Fibroblast of pulmonary artery (primary cell): ENCODE data around the gene NT5C3A.

ENCODE experiments used
- DNase-seq: peaks from one replicate; pipeline ENCODE4 v3.0.0-alpha.2; 2010; ENCODE audit warnings: low read depth
- H3K4me3 ChIP-seq: replicated peaks from 2 replicates; pipeline ENCODE4 v1.5.1; 2011; ENCODE audit warnings: low read depth, mild to moderate bottlenecking, control low read depth, low read length, moderate library complexity
- TF ChIP-seq, protein P1 (sequence below): IDR thresholded peaks from 2 replicates; pipeline ENCODE4 v1.5.1; 2011; ENCODE audit warnings: mild to moderate bottlenecking, control low read depth, low read length, inconsistent platforms; ENCODE audit errors: missing control alignments

Gene NT5C3A

DNA sequence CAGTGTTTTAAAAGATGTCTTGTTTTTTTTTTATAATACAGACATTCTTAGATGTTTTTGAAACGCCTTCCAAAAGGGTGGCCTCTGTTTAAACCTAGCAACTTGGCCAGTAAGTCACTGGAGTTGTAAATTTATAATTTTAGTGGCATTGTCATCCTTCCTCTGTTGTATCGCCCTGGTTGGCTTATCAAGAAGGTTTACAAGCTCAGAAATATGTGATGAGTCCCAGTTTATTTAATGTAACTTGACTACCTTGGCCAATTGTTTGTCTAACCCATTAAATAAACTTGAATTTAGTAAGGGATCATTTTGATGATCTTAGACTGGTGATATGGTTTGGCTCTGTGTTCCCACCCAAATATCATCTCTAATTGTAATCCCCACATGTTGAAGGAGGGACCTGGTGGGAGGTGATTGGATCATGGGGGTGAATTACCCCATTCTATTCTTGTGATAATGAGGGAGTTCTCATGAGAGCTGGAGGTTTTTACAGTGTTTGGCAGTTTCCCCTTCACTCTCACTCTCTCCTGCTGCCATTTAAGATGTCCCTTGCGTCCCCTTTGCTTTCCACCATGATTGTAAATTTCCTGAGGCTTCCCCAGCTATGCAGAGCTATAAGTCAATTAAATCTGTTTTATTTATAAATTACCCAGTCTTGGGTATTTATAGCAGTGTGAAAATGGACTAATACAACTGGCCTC is 13.4 kb upstream of the NT5C3A start:
- TF ChIP-seq, protein P1, sequence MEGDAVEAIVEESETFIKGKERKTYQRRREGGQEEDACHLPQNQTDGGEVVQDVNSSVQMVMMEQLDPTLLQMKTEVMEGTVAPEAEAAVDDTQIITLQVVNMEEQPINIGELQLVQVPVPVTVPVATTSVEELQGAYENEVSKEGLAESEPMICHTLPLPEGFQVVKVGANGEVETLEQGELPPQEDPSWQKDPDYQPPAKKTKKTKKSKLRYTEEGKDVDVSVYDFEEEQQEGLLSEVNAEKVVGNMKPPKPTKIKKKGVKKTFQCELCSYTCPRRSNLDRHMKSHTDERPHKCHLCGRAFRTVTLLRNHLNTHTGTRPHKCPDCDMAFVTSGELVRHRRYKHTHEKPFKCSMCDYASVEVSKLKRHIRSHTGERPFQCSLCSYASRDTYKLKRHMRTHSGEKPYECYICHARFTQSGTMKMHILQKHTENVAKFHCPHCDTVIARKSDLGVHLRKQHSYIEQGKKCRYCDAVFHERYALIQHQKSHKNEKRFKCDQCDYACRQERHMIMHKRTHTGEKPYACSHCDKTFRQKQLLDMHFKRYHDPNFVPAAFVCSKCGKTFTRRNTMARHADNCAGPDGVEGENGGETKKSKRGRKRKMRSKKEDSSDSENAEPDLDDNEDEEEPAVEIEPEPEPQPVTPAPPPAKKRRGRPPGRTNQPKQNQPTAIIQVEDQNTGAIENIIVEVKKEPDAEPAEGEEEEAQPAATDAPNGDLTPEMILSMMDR, result no peak
- no peak overlapping the region for H3K4me3 ChIP-seq
- no peak for DNase-seq

DNA sequence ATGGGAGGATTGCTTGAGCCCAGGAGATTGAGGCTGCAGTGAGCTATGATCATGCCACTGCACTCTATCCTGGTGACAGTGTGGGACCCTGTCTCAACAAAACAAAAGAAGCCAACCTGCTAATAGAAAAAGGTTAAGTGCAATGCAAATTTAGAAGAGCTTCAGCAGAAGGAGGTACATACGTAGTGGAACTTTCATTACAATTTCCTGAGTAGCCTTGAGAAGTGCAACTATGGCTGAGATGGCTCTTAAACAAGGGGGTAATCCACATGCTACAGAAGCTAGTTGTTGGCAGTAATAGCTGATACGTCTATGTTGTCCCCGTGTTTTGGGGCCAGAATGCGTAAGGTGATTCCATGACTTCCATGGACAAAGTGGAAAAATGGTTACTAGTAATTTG is 10.7 kb upstream of the NT5C3A start:
- TF ChIP-seq, protein P1, result no peak
- no peak overlapping the region for H3K4me3 ChIP-seq
- no peak for DNase-seq

DNA sequence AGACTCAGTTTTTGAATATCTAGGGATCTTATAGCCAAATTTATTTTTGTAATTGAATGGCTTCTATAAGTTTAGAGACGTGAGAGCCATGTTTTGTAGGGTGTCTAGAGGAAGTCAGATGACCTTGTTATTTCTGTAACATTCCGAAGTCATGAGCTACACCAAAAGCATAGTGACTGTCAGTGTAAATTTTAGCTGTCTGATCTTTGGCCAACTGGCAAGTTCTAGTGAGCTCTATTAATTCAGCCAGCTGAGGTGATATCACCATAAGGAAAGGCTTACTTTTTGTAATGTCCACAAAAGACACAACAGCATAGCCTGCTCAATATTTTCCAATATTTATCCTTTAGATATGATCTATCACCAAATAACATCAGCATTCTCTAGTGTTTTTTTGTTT is 9.9 kb upstream of the NT5C3A start:
- no peak overlapping the region for H3K4me3 ChIP-seq
- peak; percentile 75 for DNase-seq
- TF ChIP-seq, protein P1, result no peak

GRCh38 chr7:33070831-33071230 is 8.3 kb upstream of the NT5C3A start:
- no peak for DNase-seq
- H3K4me3 ChIP-seq, result no peak overlapping the region
- TF ChIP-seq, protein P1, result no peak

GRCh38 chr7:33070277-33070676 is 7.7 kb upstream of the NT5C3A start:
- TF ChIP-seq, protein P1, result no peak
- no peak for DNase-seq
- no peak overlapping the region for H3K4me3 ChIP-seq

DNA sequence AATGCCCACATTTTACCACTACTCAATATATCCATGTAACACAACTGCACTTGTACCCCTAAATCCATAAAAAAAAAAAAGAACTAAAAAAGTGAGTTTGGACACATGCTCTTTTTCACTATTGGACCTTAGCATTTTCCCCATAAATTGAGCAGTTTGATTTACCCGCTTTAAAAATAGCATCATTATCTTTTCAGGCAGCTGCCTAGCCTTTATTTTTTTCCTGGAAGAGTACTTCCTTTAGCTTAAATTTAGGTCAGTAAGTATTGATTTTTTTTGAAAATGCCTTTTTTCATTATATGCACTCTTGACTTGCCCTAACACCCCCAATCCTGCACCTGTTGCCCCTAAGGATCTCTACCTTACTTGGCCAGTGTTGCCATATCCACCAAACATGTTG is 5.3 kb upstream of the NT5C3A start:
- H3K4me3 ChIP-seq, result no peak overlapping the region
- TF ChIP-seq, protein P1, result no peak
- DNase-seq, result no peak

DNA sequence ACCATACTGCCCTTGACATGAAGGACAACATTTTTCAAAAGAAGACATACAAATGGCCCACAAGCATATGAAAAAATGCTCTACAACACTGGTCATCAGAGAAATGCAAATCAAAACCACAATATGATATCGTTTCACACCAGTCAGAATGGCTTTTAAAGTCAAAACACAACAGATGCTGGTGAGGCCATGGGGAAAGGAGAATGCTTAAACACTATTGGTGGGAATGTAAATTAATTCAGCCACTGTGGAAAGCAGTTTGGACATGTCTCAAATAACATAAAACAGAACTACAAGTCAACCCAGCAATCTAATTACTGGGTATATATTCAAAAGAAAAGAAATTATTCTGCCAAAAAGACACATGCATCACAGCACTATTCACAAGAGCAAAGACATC is 4.2 kb upstream of the NT5C3A start:
- no peak for DNase-seq
- H3K4me3 ChIP-seq, result no peak overlapping the region
- TF ChIP-seq, protein P1, result no peak
